ENCODE measurements around the gene ZNF280B. TPM values are rescaled to one million over a fixed set of nuclear protein-coding genes. Genes with fewer than 3 reads are reported as not detected.

Gene ZNF280B
- total and polyA plus RNA-seq, 2 experiments from 2014 or later: 5.5 to 6.7 TPM

GRCh38 chr22:22506736-22507135 is 1.8 kb downstream of the ZNF280B start (continued):
- no peak for TF ChIP-seq ZNF462 (CRISPR knock-in tag; IDR thresholded peaks at IDR 0.05)
- TF ChIP-seq EZH2phosphoT487 (IDR thresholded peaks at IDR 0.05; ENCODE audit: unreplicated experiment): no peak
- TF ChIP-seq ZNF331 (CRISPR knock-in tag; IDR thresholded peaks at IDR 0.05; ENCODE audit: low read depth): no peak
- TF ChIP-seq CTCF (conservative IDR thresholded peaks at IDR 0.05; ENCODE audit: low read depth in 2 of 2): no peak
- no peak for TF ChIP-seq STAT1 (IDR thresholded peaks at IDR 0.05; ENCODE audit: unreplicated experiment)
- TF ChIP-seq CREB1 (CRISPR knock-in tag; IDR thresholded peaks at IDR 0.05; ENCODE audit: low read depth): no peak
- TF ChIP-seq ZNF114 (CRISPR knock-in tag; IDR thresholded peaks at IDR 0.05): no peak
- no peak for TF ChIP-seq JUNB (IDR thresholded peaks at IDR 0.05; ENCODE audit: unreplicated experiment)
- no peak for TF ChIP-seq POLR2AphosphoS5 (IDR thresholded peaks at IDR 0.05; ENCODE audit: low read depth)

- H3K36me3 Mint-ChIP-seq (ENCODE audit: low read depth): peaks cover 14% of the 10 kb centered on the region
- TF ChIP-seq POLR2AphosphoS5 (IDR thresholded peaks at IDR 0.05; ENCODE audit: low read depth) (no peak), CREB1 (CRISPR knock-in tag; IDR thresholded peaks at IDR 0.05; ENCODE audit: low read depth) (no peak), CTCF (conservative IDR thresholded peaks at IDR 0.05; ENCODE audit: low read depth in 2 of 2) (no peak)
Measured at GRCh38 chr22:22498267-22498666, 10.3 kb downstream of the ZNF280B start.

More at GRCh38 chr22:22498267-22498666, 10.3 kb downstream of the ZNF280B start:
- DNase-seq (ENCODE audit: low spot score): no peak
- Histone ChIP-seq H3K79me2 (replicated peaks; ENCODE audit: insufficient read depth) (no peaks in the 10 kb centered on the region; the same call in 1 of the 2 replicates), H3K27me3 (ENCODE audit: insufficient read depth) (peaks cover 43% of the 10 kb centered on the region), H3K4me1 (ENCODE audit: insufficient read depth) (no peaks in the 10 kb centered on the region), H3K36me3 (ENCODE audit: insufficient read depth) (peaks cover 9% of the 10 kb centered on the region), H3K9me2 (ENCODE audit: insufficient read depth) (no peaks in the 10 kb centered on the region), H3F3A (replicated peaks; ENCODE audit: low read depth) (no peaks in the 10 kb centered on the region), H2AFZ (no peak overlapping the region), H3K27ac (ENCODE audit: low read depth) (no peak overlapping the region), H3K4me2 (no peak overlapping the region), H3K4me3 (no peak overlapping the region), H4K20me1 (replicated peaks; ENCODE audit: insufficient read depth) (peaks cover 14% of the 10 kb centered on the region; the same call in 1 of the 2 replicates)
- H3K9me3 Mint-ChIP-seq: no peaks in the 10 kb centered on the region
- H3K27ac Mint-ChIP-seq: no peak overlapping the region
- H3K4me3 Mint-ChIP-seq: no peak overlapping the region
- no peak for ATAC-seq
- H3K27me3 Mint-ChIP-seq (ENCODE audit: insufficient read depth, low read depth, poor library complexity): peaks cover 4% of the 10 kb centered on the region
- no peaks in the 10 kb centered on the region for H3K4me1 Mint-ChIP-seq

All from GM23338 (cell line).